Psoas muscle (tissue), 8 donors: ENCODE data around the gene TIGD2. TPM values are rescaled to one million over a fixed set of nuclear protein-coding genes. Genes with fewer than 3 reads are reported as not detected.

Source experiments
- ATAC-seq, 4 donors: fragments of 200-7000 bp; cut with Tn5 transposase; one replicate each; pipeline ENCODE4 v1.9.1; 2020; ENCODE audit warnings: moderate library complexity in 3 of 4, mild to moderate bottlenecking in 2 of 4
- DNase-seq, 2 donors: peaks; one replicate each; pipeline ENCODE4 v3.0.0-alpha.2; 2020
- H3K27ac ChIP-seq: fragments of 200-600 bp; one replicate; pipeline ENCODE4 v1.8.0; 2022
- H3K27me3 ChIP-seq, 3 donors: fragments of 200-600 bp in 1 of 3; one replicate each; pipeline versions ENCODE4 v1.6.1 to v1.8.0; 2013 to 2022; ENCODE audit warnings: low read length in 2 of 3, mild to moderate bottlenecking in 2 of 3, moderate library complexity in 1 of 3; ENCODE audit not compliant: insufficient read depth in 3 of 3
- H3K36me3 ChIP-seq, 2 donors: fragments of 200-600 bp in 1 of 2; one replicate each; pipeline versions ENCODE4 v1.6.1 to v1.8.0; 2013 to 2022; ENCODE audit warnings: low read depth in 1 of 2, mild to moderate bottlenecking in 1 of 2, moderate library complexity in 1 of 2; ENCODE audit not compliant: insufficient read depth in 1 of 2
- H3K4me1 ChIP-seq: fragments of 200-600 bp; one replicate; pipeline ENCODE4 v1.8.0; 2022
- H3K4me3 ChIP-seq: fragments of 200-600 bp; one replicate; pipeline ENCODE4 v1.8.0; 2022; ENCODE audit warnings: mild to moderate bottlenecking
- H3K9me3 ChIP-seq: fragments of 200-600 bp; one replicate; pipeline ENCODE4 v1.8.0; 2022
- WGBS, 3 donors: extraction: QIAGEN DNeasy Blood & Tissue Kit; methylation state at CpG; one replicate each; pipeline versions ENCODE4 v1.1.6 to v1.1.7; 2013; 5-methylcytosine and 5-hydroxymethylcytosine counted together
- intact Hi-C, 2 donors: fragments of 100-400 bp; cut with DNase I; formaldehyde crosslinking; loops; one replicate each; pipeline versions ENCODE4 v1.11.0 to v1.14.2; 2022
- polyA plus RNA-seq, 3 donors: library from polyadenylated mRNA; stranded (reverse); fragments of 200-250 nt; gene quantifications; one replicate each; pipeline ENCODE4 v1.2.3, GENCODE V29; 2013
- total RNA-seq, 4 donors: library from RNA; stranded (reverse); fragmentation: NEBNext Ultra II Directional in 2 of 4; extraction: Animal tissue kit (Norgen Biotek cat#: 25700) in 2 of 4; gene quantifications; one replicate each; pipeline versions ENCODE4 v1.2.1 to v1.2.4, GENCODE V29; 2021 to 2023
- TF ChIP-seq, protein P1 (sequence below): fragments of 200-600 bp; IDR thresholded peaks from one replicate; pipeline ENCODE4 v1.8.0; 2022; ENCODE audit warnings: antibody characterized with exemption
- donor health status: healthy with polysubstance abuse.
- donor health status: DM: no; HTN: no; CAD: no; lungs with moderate emphysema.
- donor health status: Bipolar disorder and iron deficiency.
- donor health status: healthy.
- donor health status: DM: yes; HTN: yes; CAD: no.
- donor health status: DM: no; HTN: no; CAD: no.
- donor health status: DM: no; HTN: no; CAD: no.
- donor health status: DM: yes; HTN: yes; CAD: no.

Gene TIGD2
- total and polyA plus RNA-seq, 7 donors = 1.5 to 4.4 (median 2.3) TPM

DNA sequence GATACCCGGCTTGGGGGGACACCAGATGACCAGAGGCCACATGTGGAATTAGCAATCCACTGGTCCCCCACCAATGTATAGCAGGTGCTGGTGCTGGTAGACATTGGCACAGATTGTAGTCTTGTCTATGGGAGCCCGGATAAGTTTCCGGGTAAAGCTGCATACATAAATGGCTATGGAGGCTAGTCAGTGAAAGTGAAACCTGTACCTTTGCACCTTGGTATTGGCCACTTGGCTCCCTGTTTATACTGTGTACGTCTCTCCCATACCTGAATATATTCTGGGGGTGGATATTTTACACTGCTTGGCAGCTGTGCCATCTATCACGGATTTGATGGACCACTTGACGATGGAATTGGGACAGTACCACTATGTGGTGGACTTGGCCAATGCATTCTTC, 5.6 kb upstream of the TIGD2 start:
- TF ChIP-seq, protein P1, sequence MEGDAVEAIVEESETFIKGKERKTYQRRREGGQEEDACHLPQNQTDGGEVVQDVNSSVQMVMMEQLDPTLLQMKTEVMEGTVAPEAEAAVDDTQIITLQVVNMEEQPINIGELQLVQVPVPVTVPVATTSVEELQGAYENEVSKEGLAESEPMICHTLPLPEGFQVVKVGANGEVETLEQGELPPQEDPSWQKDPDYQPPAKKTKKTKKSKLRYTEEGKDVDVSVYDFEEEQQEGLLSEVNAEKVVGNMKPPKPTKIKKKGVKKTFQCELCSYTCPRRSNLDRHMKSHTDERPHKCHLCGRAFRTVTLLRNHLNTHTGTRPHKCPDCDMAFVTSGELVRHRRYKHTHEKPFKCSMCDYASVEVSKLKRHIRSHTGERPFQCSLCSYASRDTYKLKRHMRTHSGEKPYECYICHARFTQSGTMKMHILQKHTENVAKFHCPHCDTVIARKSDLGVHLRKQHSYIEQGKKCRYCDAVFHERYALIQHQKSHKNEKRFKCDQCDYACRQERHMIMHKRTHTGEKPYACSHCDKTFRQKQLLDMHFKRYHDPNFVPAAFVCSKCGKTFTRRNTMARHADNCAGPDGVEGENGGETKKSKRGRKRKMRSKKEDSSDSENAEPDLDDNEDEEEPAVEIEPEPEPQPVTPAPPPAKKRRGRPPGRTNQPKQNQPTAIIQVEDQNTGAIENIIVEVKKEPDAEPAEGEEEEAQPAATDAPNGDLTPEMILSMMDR = no peak
- ATAC-seq (no peak), DNase-seq (no peak)
- Histone ChIP-seq H3K9me3 (no peaks in the 10 kb centered on the region), H3K4me1 (peaks cover 6% of the 10 kb centered on the region), H3K4me3 (no peak overlapping the region), H3K27me3 (no peaks in the 10 kb centered on the region), H3K36me3 (no peaks in the 10 kb centered on the region), H3K27ac (no peak overlapping the region)
- intact Hi-C loops = loop anchor here in 1 of 2 donors (10.0 kb wide), 1 partner anchor 401 kb away; no protein-coding TSS in a partner anchor
- 85 to 90% (median 86%) methylated on average over 6 of the region's 6 CpGs for WGBS, 3 donors

DNA sequence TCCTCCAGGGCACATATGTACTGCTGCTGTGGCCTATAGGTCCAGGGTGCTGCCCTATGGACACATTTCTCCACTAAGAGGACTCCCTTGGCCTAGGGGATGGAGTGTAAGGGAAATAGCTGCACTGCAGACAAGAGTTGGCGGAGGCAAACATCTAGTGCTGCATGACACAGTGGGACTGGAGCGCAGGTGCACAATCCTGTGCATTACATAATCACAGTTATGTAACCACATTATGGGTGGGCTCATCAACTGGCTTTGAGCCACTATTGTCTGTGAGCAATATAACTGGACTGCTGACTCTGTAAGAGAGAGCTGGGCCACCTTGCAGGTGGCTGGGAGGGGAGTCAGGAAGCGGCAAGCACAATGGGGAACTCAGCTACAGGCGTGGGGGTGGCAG, 3.2 kb upstream of the TIGD2 start:
- no peak for ATAC-seq
- no peak overlapping the region for H3K27ac ChIP-seq
- no peak overlapping the region for H3K4me3 ChIP-seq
- TF ChIP-seq, protein P1 = no peak
- WGBS, 3 donors = 80 to 93% (median 85%) methylated on average over 4 of the region's 4 CpGs
- no peaks in the 10 kb centered on the region for H3K27me3 ChIP-seq
- peaks cover 15% of the 10 kb centered on the region for H3K4me1 ChIP-seq
- H3K9me3 ChIP-seq = no peaks in the 10 kb centered on the region
- no peaks in the 10 kb centered on the region for H3K36me3 ChIP-seq
- intact Hi-C loops = loop anchor here in 1 of 2 donors (10.0 kb wide), 1 partner anchor 403 kb away; no protein-coding TSS in a partner anchor
- DNase-seq = no peak

DNA sequence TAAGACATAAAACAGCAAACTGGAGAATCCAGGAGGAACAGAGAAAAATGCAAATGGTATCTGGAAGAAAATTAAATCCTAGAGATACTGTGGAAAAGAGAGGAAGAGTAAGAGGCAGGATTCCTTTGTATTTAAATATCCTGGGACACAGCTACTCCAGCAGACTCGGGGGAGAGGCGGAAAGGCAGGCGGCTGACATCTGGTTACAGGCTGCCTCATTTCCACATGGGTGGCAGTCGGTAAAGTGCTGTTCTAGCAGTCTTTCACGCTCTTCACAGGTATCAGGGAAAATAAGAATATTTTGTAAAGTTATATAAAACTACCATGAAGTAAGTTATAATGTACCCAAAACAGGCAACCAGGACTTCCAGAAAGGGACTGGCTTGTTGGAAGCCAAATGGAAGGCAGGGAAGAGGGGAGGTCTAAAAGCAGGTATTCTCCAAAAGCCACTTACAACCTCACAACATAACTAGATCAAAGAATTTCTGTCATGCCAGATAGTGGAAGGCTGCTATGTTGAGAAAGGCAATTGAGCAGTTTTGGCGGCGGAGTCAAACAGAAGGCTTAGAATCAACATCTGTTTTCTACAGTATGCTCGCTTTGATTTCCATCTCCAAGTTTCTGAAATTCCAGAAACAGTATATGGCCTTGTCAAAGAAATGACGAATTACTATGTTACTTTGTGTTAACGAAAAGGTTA, 1.3 kb upstream of the TIGD2 start:
- peak overlapping the region; percentile 83 for H3K27ac ChIP-seq
- no peaks in the 10 kb centered on the region for H3K36me3 ChIP-seq
- no peaks in the 10 kb centered on the region for H3K9me3 ChIP-seq
- 21 to 33% (median 27%) methylated on average over 10 of the region's 10 CpGs for WGBS, 3 donors
- TF ChIP-seq, protein P1 = no peak
- H3K4me1 ChIP-seq = peaks cover 15% of the 10 kb centered on the region
- DNase-seq (no peak), ATAC-seq (no peak)
- no peaks in the 10 kb centered on the region for H3K27me3 ChIP-seq
- intact Hi-C loops = loop anchor here (2.0 to 10.0 kb wide), 4 partner anchors 53 to 405 kb away; partner anchors contain the start of gene FAM13A (in 1 of the 2)
- peak overlapping the region; percentile 86 for H3K4me3 ChIP-seq

DNA sequence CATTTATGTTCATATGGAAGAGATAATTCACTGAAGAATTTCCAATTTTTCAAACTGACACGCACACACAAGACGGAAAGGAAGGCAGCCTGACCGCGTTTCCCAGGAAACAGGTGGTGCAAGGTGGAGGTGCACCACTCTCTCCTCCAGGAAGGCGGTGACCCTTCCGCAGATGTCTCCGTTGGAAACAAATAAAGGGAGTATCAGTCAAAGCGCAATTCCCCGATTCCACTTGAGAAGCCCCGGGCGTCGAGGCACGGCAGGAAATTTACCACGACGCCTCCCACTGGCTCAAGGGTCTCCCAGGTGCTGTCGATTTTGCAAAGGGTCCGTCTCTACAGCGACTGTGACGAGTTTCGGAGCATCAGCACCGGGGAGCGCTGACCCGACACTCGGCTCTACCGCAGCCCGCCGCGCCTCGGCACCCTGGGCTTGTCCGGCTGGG, 770 bp upstream of the TIGD2 start:
- H3K4me3 ChIP-seq = peak overlapping the region; percentile 86
- no peaks in the 10 kb centered on the region for H3K9me3 ChIP-seq
- no peak for ATAC-seq
- H3K4me1 ChIP-seq = peaks cover 15% of the 10 kb centered on the region
- 1% methylated on average over 29 to 30 of the region's 30 CpGs for WGBS, 3 donors
- peak overlapping the region; percentile 83 for H3K27ac ChIP-seq
- no peaks in the 10 kb centered on the region for H3K36me3 ChIP-seq
- peak in 1 of 2 donors; percentile 17 for DNase-seq
- TF ChIP-seq, protein P1 = no peak
- intact Hi-C loops = loop anchor here (2.0 to 10.0 kb wide), 3 partner anchors 54 to 288 kb away; partner anchors contain the start of gene FAM13A (in 1 of the 2)
- H3K27me3 ChIP-seq = no peaks in the 10 kb centered on the region
